Psoas muscle (tissue), 8 donors: Measurements from ENCODE around the gene GLI3. TPM values are rescaled to one million over a fixed set of nuclear protein-coding genes. Genes with fewer than 3 reads are reported as not detected.

Source experiments
- ATAC-seq, 4 donors: fragments of 200-7000 bp; cut with Tn5 transposase; one replicate each; pipeline ENCODE4 v1.9.1; 2020; ENCODE audit warnings: moderate library complexity in 3 of 4, mild to moderate bottlenecking in 2 of 4
- DNase-seq, 2 donors: peaks; one replicate each; pipeline ENCODE4 v3.0.0-alpha.2; 2020
- H3K27ac ChIP-seq: fragments of 200-600 bp; one replicate; pipeline ENCODE4 v1.8.0; 2022
- H3K27me3 ChIP-seq, 3 donors: fragments of 200-600 bp in 1 of 3; one replicate each; pipeline versions ENCODE4 v1.6.1 to v1.8.0; 2013 to 2022; ENCODE audit warnings: low read length in 2 of 3, mild to moderate bottlenecking in 2 of 3, moderate library complexity in 1 of 3; ENCODE audit not compliant: insufficient read depth in 3 of 3
- H3K36me3 ChIP-seq, 2 donors: fragments of 200-600 bp in 1 of 2; one replicate each; pipeline versions ENCODE4 v1.6.1 to v1.8.0; 2013 to 2022; ENCODE audit warnings: low read depth in 1 of 2, mild to moderate bottlenecking in 1 of 2, moderate library complexity in 1 of 2; ENCODE audit not compliant: insufficient read depth in 1 of 2
- H3K4me1 ChIP-seq: fragments of 200-600 bp; one replicate; pipeline ENCODE4 v1.8.0; 2022
- H3K4me3 ChIP-seq: fragments of 200-600 bp; one replicate; pipeline ENCODE4 v1.8.0; 2022; ENCODE audit warnings: mild to moderate bottlenecking
- H3K9me3 ChIP-seq: fragments of 200-600 bp; one replicate; pipeline ENCODE4 v1.8.0; 2022
- CTCF ChIP-seq: fragments of 200-600 bp; IDR thresholded peaks from one replicate; pipeline ENCODE4 v1.8.0; 2022; ENCODE audit warnings: antibody characterized with exemption
- WGBS, 3 donors: extraction: QIAGEN DNeasy Blood & Tissue Kit; methylation state at CpG; one replicate each; pipeline versions ENCODE4 v1.1.6 to v1.1.7; 2013; 5-methylcytosine and 5-hydroxymethylcytosine counted together
- intact Hi-C, 2 donors: fragments of 100-400 bp; cut with DNase I; formaldehyde crosslinking; loops; one replicate each; pipeline versions ENCODE4 v1.11.0 to v1.14.2; 2022
- polyA plus RNA-seq, 3 donors: library from polyadenylated mRNA; stranded (reverse); fragments of 200-250 nt; gene quantifications; one replicate each; pipeline ENCODE4 v1.2.3, GENCODE V29; 2013
- total RNA-seq, 4 donors: library from RNA; stranded (reverse); fragmentation: NEBNext Ultra II Directional in 2 of 4; extraction: Animal tissue kit (Norgen Biotek cat#: 25700) in 2 of 4; gene quantifications; one replicate each; pipeline versions ENCODE4 v1.2.1 to v1.2.4, GENCODE V29; 2021 to 2023
- donor health status: healthy with polysubstance abuse.
- donor health status: DM: no; HTN: no; CAD: no; lungs with moderate emphysema.
- donor health status: Bipolar disorder and iron deficiency.
- donor health status: healthy.
- donor health status: DM: yes; HTN: yes; CAD: no.
- donor health status: DM: no; HTN: no; CAD: no.
- donor health status: DM: no; HTN: no; CAD: no.
- donor health status: DM: yes; HTN: yes; CAD: no.

The GLI3 gene
- total and polyA plus RNA-seq, 7 donors, result 0.24 to 4.9 (median 3.2) TPM

- H3K27ac ChIP-seq, result no peak overlapping the region
- intact Hi-C loops, result loop anchor here in 1 of 2 donors (10.0 kb wide), 1 partner anchor 54 kb away; no protein-coding TSS in a partner anchor
- ATAC-seq (no peak), DNase-seq (no peak)
- H3K9me3 ChIP-seq, result no peaks in the 10 kb centered on the region
- H3K4me3 ChIP-seq, result no peak overlapping the region
- TF ChIP-seq CTCF, result no peak
- 93 to 96% (median 93%) methylated on average over 8 of the region's 8 CpGs for WGBS, 3 donors
- no peaks in the 10 kb centered on the region for H3K27me3 ChIP-seq
- no peaks in the 10 kb centered on the region for H3K4me1 ChIP-seq
- H3K36me3 ChIP-seq, result no peaks in the 10 kb centered on the region
Observed at GRCh38 chr7:42168512-42168911, 68.5 kb downstream of the GLI3 start.

- intact Hi-C loops, result loop anchor here in 1 of 2 donors (10.0 kb wide), 1 partner anchor 53 kb away; no protein-coding TSS in a partner anchor
Observed at GRCh38 chr7:42167631-42168236, 69.3 kb downstream of the GLI3 start.

GRCh38 chr7:42167206-42167605 is 69.8 kb downstream of the GLI3 start:
- no peak overlapping the region for H3K27ac ChIP-seq
- no peaks in the 10 kb centered on the region for H3K9me3 ChIP-seq
- no peaks in the 10 kb centered on the region for H3K27me3 ChIP-seq
- ATAC-seq (no peak), DNase-seq (no peak)
- WGBS, 3 donors, result 80 to 87% (median 80%) methylated on average over 2 of the region's 2 CpGs
- TF ChIP-seq CTCF, result no peak
- no peaks in the 10 kb centered on the region for H3K36me3 ChIP-seq
- no peak overlapping the region for H3K4me3 ChIP-seq
- intact Hi-C loops, result loop anchor here in 1 of 2 donors (10.0 kb wide), 1 partner anchor 52 kb away; no protein-coding TSS in a partner anchor
- no peaks in the 10 kb centered on the region for H3K4me1 ChIP-seq

More at GRCh38 chr7:42167631-42168236, 69.3 kb downstream of the GLI3 start:
- H3K36me3 ChIP-seq, result no peaks in the 10 kb centered on the region
- no peak overlapping the region for H3K4me3 ChIP-seq
- ATAC-seq (no peak), DNase-seq (no peak)
- H3K27me3 ChIP-seq, result no peaks in the 10 kb centered on the region
- TF ChIP-seq CTCF, result no peak
- no peaks in the 10 kb centered on the region for H3K9me3 ChIP-seq
- no peaks in the 10 kb centered on the region for H3K4me1 ChIP-seq
- H3K27ac ChIP-seq, result no peak overlapping the region

GRCh38 chr7:42164881-42165428 is 72.1 kb downstream of the GLI3 start:
- Histone ChIP-seq H3K4me3 (no peak overlapping the region), H3K27ac (no peak overlapping the region), H3K27me3 (no peaks in the 10 kb centered on the region), H3K9me3 (no peaks in the 10 kb centered on the region), H3K36me3 (no peaks in the 10 kb centered on the region), H3K4me1 (no peaks in the 10 kb centered on the region)
- ATAC-seq (no peak), DNase-seq (no peak)
- WGBS, 3 donors, result 67 to 80% (median 75%) methylated on average over 5 of the region's 5 CpGs
- TF ChIP-seq CTCF, result no peak
- intact Hi-C loops, result loop anchor here in 1 of 2 donors (10.0 kb wide), 1 partner anchor 50 kb away; no protein-coding TSS in a partner anchor
